ENCODE measurements around the gene LCN1.
"Not testable (repeated sequence)": the region's sequence is repeated elsewhere in the genome, so short reads cannot be mapped to it uniquely, and the experiment has no call there.

LCN1 gene

GRCh38 chr9:135505406-135506187 lies 15.6 kb upstream of the LCN1 start:
- no peak for DNase-seq

DNA sequence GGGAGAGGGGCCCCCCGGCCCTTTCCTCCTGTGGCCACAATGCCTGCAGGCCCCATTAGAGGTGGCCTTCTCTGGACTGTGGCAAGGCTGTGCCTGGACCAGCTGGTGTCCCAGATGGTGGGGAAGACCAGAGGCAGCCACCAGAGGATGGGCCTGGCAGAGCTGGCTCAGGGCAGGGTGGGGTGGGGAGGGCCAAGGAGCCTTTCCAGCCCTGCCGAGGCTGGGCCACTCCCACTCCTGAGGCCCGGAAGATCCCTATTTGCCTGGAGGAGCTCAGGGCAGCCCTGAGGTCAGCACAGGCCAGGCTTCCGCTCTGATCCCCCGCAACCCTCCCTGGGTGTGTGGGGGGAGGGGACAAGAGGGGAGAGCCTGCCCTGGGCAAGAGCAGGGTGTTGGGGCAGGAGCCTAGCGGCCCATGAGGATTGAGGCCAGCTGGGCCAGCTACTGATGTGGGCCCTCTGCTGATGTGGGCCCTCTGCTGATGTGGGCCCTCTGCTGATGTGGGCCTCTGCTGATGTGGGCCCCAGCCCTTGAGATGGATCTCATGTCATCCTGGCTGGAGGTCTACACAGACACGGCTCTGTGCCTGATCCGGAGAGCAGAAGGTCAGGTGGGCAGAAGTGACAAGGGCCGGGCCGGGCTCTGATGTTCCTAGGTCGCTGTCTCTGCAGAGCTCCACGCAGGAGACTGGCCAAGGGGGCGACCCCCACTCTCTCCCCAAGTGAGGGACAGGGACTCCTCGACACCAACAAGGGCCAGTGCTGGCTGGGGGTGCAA lies 14.7 kb upstream of the LCN1 start:
- DNase-seq: no peak

DNA sequence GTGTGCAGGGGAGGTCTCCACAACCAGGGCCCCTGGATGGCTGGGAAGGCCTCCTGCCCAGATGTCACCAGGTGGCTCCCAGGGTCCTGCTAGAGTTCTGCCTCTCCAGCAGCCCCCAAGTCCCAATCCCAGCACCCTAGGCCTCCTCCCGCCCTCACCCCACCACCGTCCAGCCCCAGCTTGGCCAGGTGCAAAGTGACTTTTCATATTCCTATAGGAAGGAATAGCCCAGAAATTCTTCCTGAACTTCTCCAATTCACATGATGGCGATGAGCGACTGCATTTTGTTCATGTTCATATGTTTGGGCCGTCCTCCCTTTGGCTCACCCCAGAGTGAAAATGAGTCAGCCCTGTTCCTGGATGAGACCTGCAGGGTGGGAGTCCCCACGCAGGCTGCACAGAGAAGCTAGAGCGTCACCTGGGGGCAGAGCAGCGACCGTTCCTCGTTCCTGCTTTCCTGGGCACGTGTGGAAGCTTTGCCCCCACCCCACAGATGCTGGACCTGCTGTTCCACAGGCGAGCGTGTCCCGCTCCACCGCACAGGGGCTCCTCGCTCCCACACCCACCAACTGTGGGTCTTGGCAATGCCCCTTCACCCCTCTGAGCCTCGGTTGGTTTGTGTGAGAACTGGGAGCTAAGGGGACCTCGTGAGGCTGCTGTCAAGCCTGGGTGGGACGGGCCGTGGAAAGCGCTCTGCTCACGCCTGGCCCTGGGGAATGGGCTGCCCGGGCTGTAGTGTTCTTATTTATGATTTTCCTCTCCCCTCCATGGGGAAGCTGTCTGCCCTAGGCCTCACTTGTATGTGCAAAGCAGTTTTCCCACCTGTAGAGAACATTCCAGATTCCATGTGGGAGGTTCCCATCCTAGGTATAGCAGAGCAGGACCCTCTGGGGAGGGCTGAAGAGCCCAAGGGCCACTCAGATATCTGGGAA lies 13.9 kb upstream of the LCN1 start:
- no peak for DNase-seq

DNA sequence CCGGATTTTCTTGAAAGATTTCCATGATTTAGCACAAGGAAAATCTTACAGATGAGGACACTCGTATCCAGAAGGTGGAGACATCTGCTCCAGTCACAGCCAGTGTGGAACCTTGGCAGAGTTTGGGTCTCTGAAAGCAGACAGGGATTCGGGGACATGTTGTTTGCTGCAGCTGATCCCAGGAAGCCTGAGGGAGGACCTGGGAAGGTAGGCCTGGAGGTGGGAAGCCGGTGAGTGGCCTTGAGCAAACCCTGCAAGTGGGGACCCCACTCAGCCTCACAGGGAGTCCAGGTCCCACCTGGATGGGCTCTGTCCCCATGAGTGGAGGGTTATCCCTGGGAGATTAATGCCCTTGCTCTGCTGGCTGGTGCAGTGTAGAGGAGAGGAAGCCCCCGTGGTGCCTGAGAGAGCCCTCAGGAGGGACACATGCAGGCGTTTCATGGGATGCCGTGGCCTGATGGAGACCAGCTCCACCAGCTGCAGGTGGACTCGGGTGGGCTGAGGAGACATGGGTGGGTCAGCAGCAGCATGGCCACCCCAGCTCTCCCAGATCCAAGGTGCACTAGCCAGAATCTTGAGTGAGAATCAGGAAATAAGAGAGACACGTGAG lies 12.9 kb upstream of the LCN1 start:
- DNase-seq: no peak

DNA sequence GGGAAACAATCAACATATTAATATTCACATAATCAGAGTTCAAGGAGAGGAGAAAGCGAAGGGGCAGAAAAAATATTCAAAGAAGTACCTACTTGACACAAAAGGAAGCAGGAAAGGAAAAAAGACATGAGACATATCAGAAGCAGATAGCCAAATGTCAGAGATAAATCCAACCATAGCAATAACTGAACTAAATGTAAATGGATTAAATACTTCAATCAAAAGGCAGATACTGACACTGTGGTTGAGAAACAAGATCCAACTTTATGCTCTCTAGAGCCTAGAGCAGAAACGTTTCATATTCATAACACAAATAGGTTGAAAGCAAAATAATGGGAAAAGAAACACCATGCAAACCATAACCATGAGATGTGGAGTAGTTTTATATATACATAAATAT lies 11.8 kb upstream of the LCN1 start:
- no peak for DNase-seq

- DNase-seq: no peak
Measured at GRCh38 chr9:135512241-135512603, 9.0 kb upstream of the LCN1 start.

DNA sequence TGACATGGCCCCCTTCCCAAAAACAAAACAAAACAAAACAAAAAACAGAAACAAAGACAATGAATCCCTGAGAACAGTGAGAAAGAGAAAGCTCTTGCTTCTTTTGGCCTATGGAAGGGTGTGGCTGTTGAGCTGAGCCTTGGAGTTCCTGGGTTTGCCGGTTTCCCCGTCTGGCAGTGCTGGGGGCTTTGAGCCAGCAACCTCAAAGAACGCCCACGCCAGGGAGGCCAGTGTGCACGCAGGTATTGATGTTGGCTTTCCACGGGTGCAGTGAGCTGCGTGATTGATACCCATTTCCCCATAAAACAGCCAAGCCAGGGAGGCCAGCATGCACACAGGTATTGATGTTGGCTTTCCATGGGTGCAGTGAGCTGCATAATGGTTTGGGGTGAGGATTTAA lies 8.3 kb upstream of the LCN1 start:
- DNase-seq: no peak

DNA sequence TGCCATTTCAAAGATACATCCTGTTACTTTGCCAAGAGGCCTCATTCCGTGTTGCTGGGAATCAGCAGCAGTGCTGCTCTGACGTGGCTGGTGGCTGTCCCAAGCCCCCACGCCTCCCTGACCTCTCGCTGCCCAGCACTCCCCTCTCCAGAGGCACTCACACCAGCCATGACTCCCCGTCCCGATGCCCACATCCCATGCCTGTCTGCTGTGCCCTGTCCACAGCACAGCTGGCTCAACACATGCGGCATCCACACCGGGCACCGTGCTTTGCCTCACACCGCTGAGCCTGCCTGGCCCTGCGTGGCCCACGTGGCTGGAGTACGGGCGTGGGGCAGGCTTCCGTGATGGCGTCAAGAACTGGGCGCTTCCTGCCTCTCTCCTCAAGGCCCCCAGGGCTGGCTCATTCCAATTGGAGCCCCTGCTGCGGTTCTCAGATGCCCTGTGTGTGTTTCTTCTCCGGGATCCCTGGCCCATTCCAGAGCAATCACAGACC lies 7.8 kb upstream of the LCN1 start:
- DNase-seq: no peak

DNA sequence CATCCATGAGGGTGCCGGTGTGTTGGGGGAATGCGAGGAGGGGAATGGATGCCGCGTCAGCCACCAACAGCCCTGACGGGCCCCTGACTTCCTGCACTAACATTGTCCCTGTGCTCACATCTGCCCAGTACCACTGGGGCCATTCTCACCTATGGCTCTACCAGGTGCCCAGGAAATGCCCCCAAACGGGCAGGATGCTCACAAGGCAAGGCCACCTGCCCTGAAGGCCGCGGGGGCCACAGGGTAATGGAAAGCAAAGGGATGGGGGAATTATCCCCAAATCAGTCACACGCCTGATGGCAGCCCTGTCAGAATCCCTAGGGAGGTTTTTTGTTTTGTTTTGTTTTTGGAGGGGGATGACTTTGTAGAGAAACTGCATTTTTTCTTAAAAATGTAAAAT lies 7.3 kb upstream of the LCN1 start:
- DNase-seq: not testable (repeated sequence)

DNA sequence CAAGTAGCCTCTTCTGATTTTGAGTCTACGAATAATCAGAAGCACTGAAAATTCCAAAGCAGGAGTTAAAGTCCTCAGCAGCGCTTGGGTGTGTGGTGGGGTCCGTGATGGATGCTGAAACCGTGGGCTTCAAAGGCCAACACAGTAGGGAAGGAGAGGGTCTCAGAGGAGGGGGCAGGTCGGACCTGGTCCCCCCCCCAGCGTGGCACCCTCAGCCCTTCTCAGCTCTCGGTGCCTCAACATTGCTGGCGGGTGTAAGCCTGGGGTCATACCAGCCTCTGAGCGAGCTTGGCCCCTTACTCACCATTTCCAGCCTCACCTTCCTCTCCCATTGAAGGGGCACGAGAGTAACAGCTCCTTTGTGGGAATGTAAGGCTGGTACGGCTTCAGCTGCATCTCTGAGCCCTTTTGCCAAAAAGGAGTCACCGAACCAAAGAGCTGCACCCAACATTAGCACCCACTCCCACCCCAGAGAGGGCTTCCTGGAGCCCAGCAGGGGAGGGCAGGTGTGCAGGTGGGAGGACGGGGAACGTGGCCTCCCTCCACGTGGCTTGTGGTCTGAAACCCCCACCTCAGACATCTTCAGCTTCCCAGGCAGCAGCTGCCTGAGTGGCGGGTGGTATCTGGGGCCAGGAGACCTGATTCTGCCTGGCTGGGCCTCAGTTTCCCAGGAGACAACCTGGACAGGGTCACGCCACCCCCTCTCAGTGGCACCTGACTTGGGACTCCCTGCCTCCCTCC lies 6.7 kb upstream of the LCN1 start:
- DNase-seq: no peak

- no peak for DNase-seq
Measured at GRCh38 chr9:135515083-135515951, 5.9 kb upstream of the LCN1 start.

- DNase-seq: no peak
Measured at GRCh38 chr9:135516132-135516860, 4.9 kb upstream of the LCN1 start.

- DNase-seq: no peak
Measured at GRCh38 chr9:135517407-135517822, 3.8 kb upstream of the LCN1 start.

DNA sequence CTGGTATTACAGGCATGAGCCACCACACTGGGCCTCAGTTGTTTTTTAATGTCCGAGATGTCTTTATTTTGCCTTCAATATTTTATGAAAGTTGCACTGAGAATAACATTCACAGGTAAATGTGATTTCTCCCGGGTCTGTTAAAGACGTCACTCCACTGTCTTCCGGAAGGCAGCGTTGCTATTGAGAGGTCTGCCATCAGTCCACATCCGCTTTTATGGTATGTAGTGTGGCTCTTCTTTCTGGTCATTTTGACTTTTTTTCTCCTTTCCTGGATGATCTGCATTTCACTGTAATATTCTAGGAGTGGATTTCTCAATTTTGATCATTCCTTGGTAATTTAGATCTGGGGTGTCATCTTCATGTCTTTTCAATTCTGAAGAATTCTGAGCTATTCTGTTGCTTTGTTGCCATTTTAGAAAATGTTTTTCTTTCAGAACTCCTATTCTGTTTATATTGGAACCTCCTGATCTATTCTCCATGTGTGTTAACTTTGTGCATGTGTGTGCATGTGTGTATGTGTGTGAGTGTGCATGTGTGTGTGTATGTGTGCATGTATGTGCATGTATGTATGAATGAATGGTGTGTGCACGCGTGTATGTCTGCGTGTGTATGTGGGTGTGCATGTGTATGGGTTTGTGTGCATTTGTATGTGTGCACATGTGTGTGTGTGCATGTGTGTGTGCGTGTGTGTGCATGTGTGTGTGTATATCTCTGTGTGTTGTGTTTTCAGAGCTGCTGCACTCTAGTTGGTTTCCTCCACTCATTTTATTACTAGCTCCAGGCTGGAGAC lies 1.9 kb upstream of the LCN1 start:
- DNase-seq: no peak

GRCh38 chr9:135521608-135522095 lies 412 bp downstream of the LCN1 start:
- no peak for DNase-seq

DNA sequence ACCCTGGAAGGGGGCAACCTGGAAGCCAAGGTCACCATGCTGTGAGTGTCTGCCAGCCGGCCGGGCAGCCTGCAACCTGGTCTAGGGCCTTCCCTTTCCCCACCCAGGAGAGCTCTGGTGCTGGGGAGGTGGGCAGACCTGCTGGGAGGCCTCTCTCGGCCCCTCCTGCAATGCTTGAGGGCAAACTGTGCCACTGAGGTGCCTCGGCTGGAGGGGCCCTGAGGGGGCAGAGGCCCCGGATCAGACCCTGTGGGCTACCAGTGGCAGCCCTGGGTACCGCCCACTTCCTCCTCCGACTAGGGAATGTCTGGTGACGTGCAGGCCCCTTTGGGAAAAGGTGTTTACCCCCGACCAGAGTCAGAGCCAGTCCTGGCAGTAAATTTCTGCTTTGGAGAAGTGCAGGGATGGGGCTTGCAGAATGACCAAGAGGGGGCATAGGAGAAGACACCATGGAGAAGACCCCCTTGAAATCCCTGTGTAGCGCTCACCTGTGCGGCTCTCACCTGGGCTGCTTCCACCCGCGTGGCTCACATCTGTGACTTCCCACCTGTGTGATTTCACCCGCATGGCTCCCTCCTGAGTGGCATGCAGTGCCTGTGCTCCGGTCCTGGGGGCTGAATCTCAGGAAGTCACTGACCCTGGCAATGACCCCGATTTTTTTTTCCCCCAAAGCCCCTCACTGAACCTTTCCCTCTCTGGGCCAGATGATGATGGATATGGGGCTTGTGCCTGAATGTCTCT lies 1.1 kb downstream of the LCN1 start:
- no peak for DNase-seq

DNA sequence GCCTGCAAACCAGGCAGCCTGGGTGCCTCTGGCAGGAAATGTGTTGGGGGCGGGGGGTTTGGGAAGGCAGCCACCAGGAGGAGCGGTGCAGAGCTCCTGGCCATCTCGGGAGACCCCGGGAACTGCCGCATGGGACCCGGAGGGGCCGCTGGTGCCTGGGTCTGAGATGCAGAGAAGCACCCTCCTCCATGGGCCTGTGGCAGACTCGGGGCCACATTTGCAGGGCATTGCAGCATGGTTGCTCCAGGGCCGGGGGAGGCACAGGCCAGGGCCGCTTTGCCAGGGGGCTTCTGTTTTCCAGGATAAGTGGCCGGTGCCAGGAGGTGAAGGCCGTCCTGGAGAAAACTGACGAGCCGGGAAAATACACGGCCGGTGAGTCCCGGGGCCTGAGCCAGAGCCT lies 1.7 kb downstream of the LCN1 start:
- no peak for DNase-seq

- no peak for DNase-seq
Measured at GRCh38 chr9:135523521-135524129, 2.4 kb downstream of the LCN1 start.
